AG04450 (cell line): ENCODE measurements around the gene SLC27A4. TPM values are rescaled to one million over a fixed set of nuclear protein-coding genes. Genes with fewer than 3 reads are reported as not detected.
"Not testable (repeated sequence)": the region's sequence is repeated elsewhere in the genome, so short reads cannot be mapped to it uniquely, and the experiment has no call there.

ENCODE experiments used
- CTCF ChIA-PET: fragments of 300-600, 350-600 bp; formaldehyde crosslinking; extraction: SDS; loops from one replicate; lab custom pipeline; 2022; ENCODE audit warnings: antibody characterized with exemption, inconsistent platforms; lab: Charles Lee
- POLR2A ChIA-PET: fragments of 350-600 bp; formaldehyde crosslinking; extraction: SDS; loops from one replicate; lab custom pipeline; 2021; ENCODE audit warnings: antibody characterized with exemption, inconsistent platforms; lab: Yijun Ruan, JAX
- DNase-seq: peaks from one replicate; pipeline ENCODE4 v3.0.0-alpha.2; 2011; ENCODE audit warnings: low read depth, low spot score
- H3K27ac ChIP-seq: one replicate; pipeline ENCODE4 v1.5.1; 2012; ENCODE audit warnings: low read depth, low read length, control low read depth
- H3K27me3 ChIP-seq: one replicate; pipeline ENCODE4 v1.6.0; 2012; ENCODE audit warnings: low read length; ENCODE audit not compliant: control insufficient read depth, insufficient read depth
- H3K4me3 ChIP-seq: 2 replicates; pipeline ENCODE4 v1.5.1; 2011; ENCODE audit warnings: mild to moderate bottlenecking, low read depth, low read length, control low read depth
- H3K9me3 ChIP-seq: 2 replicates; pipeline ENCODE4 v1.5.1; 2012; ENCODE audit warnings: low read length; ENCODE audit not compliant: control insufficient read depth, insufficient read depth
- polyA plus RNA-seq: library from polyadenylated mRNA; depleted of rRNA; stranded (reverse); fragments of >200 nt; gene quantifications from 2 replicates; pipeline ENCODE4 v1.2.3, GENCODE V29; 2011
- TF ChIP-seq, protein P1 (sequence below): IDR thresholded peaks from 2 replicates; pipeline ENCODE4 v1.5.1; 2011; ENCODE audit warnings: low read depth, low read length, control low read depth, inconsistent platforms

The SLC27A4 gene
- polyA plus RNA-seq, 1 experiment = 7.7 TPM

DNA sequence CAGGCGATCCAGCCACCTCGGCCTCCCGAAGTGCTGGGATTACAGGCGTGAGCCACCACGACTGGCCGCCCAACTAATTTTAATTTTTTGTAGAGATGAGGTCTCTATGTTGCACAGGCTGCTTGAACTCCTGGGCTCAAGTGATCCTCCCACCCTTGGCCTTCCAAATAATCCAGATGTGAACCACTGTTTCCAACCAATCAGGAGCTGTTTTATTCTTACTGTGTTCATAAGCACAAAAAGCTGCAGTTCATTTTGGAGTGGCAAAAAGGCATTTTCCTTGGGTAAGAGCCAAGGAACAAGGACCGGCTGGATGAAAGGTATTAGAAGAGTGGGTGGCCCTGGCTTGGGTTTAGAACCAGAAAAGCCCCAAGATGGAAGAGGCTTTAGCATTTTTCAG lies 5.2 kb upstream of the SLC27A4 start:
- no peaks in the 10 kb centered on the region for H3K27me3 ChIP-seq
- no peak overlapping the region for H3K4me3 ChIP-seq
- H3K27ac ChIP-seq = no peak overlapping the region
- TF ChIP-seq, protein P1, sequence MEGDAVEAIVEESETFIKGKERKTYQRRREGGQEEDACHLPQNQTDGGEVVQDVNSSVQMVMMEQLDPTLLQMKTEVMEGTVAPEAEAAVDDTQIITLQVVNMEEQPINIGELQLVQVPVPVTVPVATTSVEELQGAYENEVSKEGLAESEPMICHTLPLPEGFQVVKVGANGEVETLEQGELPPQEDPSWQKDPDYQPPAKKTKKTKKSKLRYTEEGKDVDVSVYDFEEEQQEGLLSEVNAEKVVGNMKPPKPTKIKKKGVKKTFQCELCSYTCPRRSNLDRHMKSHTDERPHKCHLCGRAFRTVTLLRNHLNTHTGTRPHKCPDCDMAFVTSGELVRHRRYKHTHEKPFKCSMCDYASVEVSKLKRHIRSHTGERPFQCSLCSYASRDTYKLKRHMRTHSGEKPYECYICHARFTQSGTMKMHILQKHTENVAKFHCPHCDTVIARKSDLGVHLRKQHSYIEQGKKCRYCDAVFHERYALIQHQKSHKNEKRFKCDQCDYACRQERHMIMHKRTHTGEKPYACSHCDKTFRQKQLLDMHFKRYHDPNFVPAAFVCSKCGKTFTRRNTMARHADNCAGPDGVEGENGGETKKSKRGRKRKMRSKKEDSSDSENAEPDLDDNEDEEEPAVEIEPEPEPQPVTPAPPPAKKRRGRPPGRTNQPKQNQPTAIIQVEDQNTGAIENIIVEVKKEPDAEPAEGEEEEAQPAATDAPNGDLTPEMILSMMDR = no peak
- no peak for DNase-seq
- no peaks in the 10 kb centered on the region for H3K9me3 ChIP-seq
- ChIA-PET CTCF (no interaction called here), POLR2A (no interaction called here)

DNA sequence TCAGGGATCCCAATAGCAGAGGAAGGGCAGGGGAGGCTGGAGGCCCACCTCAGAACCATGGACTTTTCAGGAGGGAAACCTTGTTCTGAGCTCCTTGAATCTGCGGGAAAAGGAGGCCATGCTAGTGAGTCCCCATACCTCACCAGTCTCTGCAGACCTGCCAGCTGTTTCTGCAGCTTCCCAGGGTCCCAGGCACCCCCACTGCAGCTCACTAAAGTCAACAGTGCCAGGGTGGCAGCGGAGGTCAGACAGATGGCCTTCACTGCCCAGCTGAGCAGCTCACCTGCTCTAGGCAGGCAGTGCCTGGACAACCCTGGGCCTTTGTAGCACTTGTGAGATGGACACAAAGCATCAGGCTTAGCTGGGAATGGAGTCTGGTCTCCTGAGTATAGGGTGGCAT lies 4.4 kb upstream of the SLC27A4 start:
- POLR2A ChIA-PET = no interaction called here
- CTCF ChIA-PET = interaction anchor here (1.9 kb wide), 1 partner anchor 26 kb away, joined by 4 read pairs; no protein-coding TSS in a partner anchor
- Histone ChIP-seq H3K27ac (no peak overlapping the region), H3K9me3 (no peaks in the 10 kb centered on the region), H3K4me3 (no peak overlapping the region), H3K27me3 (no peaks in the 10 kb centered on the region)
- TF ChIP-seq, protein P1 = no peak
- no peak for DNase-seq

DNA sequence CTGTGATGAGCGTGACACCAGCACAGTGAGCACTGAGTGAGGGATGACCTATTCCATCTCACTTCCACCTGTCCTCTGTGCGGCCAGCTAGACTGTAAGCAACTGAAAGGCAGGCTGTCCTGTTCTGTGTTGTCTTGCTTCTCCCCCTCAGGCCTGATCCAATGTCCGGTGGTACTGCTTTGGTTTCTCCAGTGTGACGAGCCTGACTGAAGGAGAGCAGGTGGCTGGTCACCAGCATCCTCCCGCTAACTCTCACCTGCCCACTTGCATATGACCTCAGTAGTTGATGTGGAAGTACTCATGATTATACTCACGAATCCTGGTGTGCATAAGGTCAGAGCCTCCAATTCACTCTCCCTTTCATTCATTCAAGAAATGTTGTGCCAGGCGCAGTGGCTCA lies 2.4 kb upstream of the SLC27A4 start:
- DNase-seq = no peak
- Histone ChIP-seq H3K9me3 (no peaks in the 10 kb centered on the region), H3K27me3 (no peaks in the 10 kb centered on the region), H3K4me3 (no peak overlapping the region), H3K27ac (no peak overlapping the region)
- TF ChIP-seq, protein P1 = no peak
- ChIA-PET CTCF (no interaction called here), POLR2A (no interaction called here)

DNA sequence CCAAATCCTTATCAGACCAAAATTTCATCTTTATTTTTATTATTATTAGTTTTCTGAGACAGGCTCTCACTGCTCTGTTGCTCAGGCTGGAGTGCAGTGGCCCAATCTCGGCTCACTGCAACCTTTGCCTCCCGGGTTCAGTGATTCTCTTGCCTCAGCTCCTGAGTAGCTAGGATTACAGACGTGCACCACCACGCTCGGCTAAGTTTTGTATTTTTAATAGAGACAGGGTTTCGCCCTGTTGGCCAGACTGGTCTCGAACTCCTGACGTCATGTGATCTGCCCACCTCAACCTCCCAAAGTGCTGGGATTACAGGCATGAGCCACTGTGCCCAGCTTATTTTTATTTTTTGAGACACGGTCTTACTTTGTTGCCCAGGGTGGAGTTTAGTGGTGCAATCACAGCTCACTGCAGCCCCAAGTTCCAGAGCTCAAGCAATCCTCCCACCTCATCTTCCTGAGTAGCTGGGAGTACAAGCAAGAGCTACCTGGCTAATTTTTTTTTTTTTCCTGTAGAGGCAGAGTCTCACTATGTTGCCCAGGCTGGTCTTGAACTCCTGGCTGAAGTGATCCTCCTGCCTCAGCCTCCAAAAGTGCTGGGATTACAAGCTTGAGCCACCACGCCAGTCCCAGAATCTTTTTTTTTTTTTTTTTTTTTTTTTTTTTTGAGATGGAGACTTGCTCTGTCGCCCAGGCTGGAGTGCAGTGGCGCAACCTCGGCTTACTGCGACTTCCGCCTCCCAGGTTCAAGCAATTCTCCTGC lies 1.3 kb upstream of the SLC27A4 start:
- not testable (repeated sequence) for H3K27me3 ChIP-seq, H3K27ac ChIP-seq, DNase-seq, H3K9me3 ChIP-seq, H3K4me3 ChIP-seq
- ChIA-PET CTCF (interaction anchor here (0.6 to 0.7 kb wide), 2 partner anchors 24 to 29 kb away, joined by 3 to 6 read pairs; no protein-coding TSS in a partner anchor), POLR2A (interaction anchor here (0.7 kb wide), 2 partner anchors 24 to 265 kb away, joined by 3 read pairs; no protein-coding TSS in a partner anchor)

DNA sequence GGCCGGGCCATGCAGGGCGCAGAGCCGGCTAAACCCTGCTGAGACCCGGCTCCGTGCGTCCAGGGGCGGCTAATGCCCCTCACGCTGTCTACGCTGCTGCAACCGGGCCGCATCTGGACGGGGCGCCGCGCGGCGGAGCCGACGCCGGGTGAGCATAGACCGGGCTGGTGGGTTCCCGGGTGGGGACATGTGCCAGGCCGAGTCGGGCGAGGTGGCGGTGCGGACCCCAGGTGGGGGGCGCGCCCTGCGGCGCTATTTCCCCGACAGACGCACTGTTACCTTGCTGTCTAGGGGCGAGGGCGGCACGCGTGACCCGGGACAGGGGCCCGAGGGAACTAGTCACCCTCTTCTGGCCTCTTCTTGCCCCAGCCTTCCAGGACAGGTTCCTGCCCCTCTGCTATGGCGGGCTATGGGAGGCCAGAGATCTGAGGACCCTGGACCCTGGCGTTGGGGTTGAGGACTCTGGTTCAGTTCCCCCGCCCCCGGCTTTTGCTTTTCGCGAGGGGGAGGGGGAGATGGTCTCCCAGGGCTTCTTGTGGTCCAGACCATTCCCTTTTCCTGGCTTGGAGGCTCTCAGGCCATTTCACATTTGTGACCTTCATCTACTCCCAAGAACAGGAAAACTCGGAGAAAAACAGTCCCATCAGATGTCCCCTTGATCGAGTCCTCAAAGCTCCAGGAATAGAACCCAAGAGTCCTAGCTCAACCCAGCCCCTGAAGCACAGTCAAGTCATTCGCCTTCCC lies 536 bp downstream of the SLC27A4 start:
- DNase-seq = no peak
- no peaks in the 10 kb centered on the region for H3K9me3 ChIP-seq
- no peaks in the 10 kb centered on the region for H3K27me3 ChIP-seq
- TF ChIP-seq, protein P1 = no peak
- H3K27ac ChIP-seq = peak overlapping the region; percentile 11
- ChIA-PET POLR2A (interaction anchor here (1.1 kb wide), 2 partner anchors 21 to 46 kb away, joined by 3 to 4 read pairs; no protein-coding TSS in a partner anchor), CTCF (interaction anchor here (0.6 to 1.5 kb wide), 12 partner anchors 11 to 210 kb away, joined by 3 to 8 read pairs (median 5); no protein-coding TSS in a partner anchor)
- peak overlapping the region; percentile 78 for H3K4me3 ChIP-seq
